GM12878 (cell line): Measurements from ENCODE around the gene NPRL2. TPM values are rescaled to one million over a fixed set of nuclear protein-coding genes. Genes with fewer than 3 reads are reported as not detected.
A peak's percentile ranks its signal among the peaks of the same experiment; 100 is the strongest.

Experiments used
- ATAC-seq: fragments of 200-7000 bp; cut with Tn5 transposase; 3 replicates; pipeline ENCODE4 v1.9.1; 2020; ENCODE audit warnings: mild to moderate bottlenecking, moderate library complexity
- BruUV-seq: library from RNA; stranded (reverse); fragments of 400-500 nt; replicated peaks from 2 replicates; lab custom pipeline; 2021; lab: Mats Ljungman, UMichigan
- CTCF ChIA-PET: fragments of 300-600 bp; sonication (Branson Sonifier 250); formaldehyde crosslinking; extraction: SDS; loops from one replicate; lab custom pipeline; 2021; ENCODE audit warnings: inconsistent platforms; lab: Yijun Ruan, JAX
- POLR2A ChIA-PET: fragments of 350-600 bp; formaldehyde crosslinking; extraction: SDS; loops from one replicate; lab custom pipeline; 2021; ENCODE audit warnings: inconsistent platforms; lab: Charles Lee
- RAD21 ChIA-PET: fragments of 300-600 bp; sonication (Branson Sonifier 250); formaldehyde crosslinking; loops from one replicate; lab custom pipeline; 2023; ENCODE audit warnings: antibody characterized with exemption; ENCODE audit not compliant: unreplicated experiment; lab: Charles Lee
- SMC1A ChIA-PET: fragments of 300-600 bp; sonication (Branson Sonifier 250); formaldehyde crosslinking; loops from one replicate; lab custom pipeline; 2023; ENCODE audit not compliant: unreplicated experiment, uncharacterized antibody; lab: Charles Lee
- DNase-seq: peaks from one replicate; pipeline ENCODE4 v3.0.0-alpha.2; 2011; ENCODE audit warnings: low read depth, low spot score
- FAIRE-seq: peaks from 3 replicates; lab custom pipeline; 2011; peaks lifted over from hg19 to GRCh38; lab: Jason Lieb, UNC
- H2AFZ ChIP-seq: 2 replicates; pipeline ENCODE4 v1.6.0; 2011; ENCODE audit warnings: low read depth, low read length, control low read depth; ENCODE audit not compliant: control insufficient read depth
- H3K27ac ChIP-seq: 2 replicates; pipeline ENCODE4 v1.5.1; 2011; ENCODE audit warnings: control low read depth; ENCODE audit not compliant: control insufficient read depth, insufficient read depth
- H3K27me3 ChIP-seq, 2 experiments: replicated peaks in 1 of 2; 2 replicates each; pipeline versions ENCODE4 v1.6.0 to v1.6.1; 2011; ENCODE audit warnings: low read length in 1 of 2; ENCODE audit not compliant: control insufficient read depth in 2 of 2, insufficient read depth in 2 of 2
- H3K36me3 ChIP-seq, 2 experiments: 2 replicates each; pipeline ENCODE4 v1.5.1; 2011; ENCODE audit warnings: low read length in 1 of 2; ENCODE audit not compliant: control insufficient read depth in 2 of 2, insufficient read depth in 2 of 2
- H3K4me1 ChIP-seq: 2 replicates; pipeline ENCODE4 v1.6.1; 2011; ENCODE audit warnings: mild to moderate bottlenecking, low read length, moderate library complexity, mixed read lengths; ENCODE audit not compliant: control insufficient read depth, insufficient read depth
- H3K4me2 ChIP-seq: 2 replicates; pipeline ENCODE4 v1.6.0; 2011; ENCODE audit warnings: control low read depth; ENCODE audit not compliant: control insufficient read depth, insufficient read depth
- H3K4me3 ChIP-seq: fragments of 200-600 bp; sonication (generic); 2 replicates; pipeline ENCODE4 v1.5.1; 2016
- H3K79me2 ChIP-seq: 2 replicates; pipeline ENCODE4 v1.6.0; 2011; ENCODE audit warnings: low read length; ENCODE audit not compliant: control insufficient read depth, insufficient read depth
- H3K9ac ChIP-seq: 2 replicates; pipeline ENCODE4 v1.8.0; 2011; ENCODE audit warnings: low read length, control low read depth, mixed read lengths; ENCODE audit not compliant: control insufficient read depth, insufficient read depth
- H3K9me3 ChIP-seq: replicated peaks from 3 replicates; pipeline ENCODE4 v1.5.1; 2011; ENCODE audit warnings: mild to moderate bottlenecking, low read length; ENCODE audit not compliant: control insufficient read depth, insufficient read depth
- H4K20me1 ChIP-seq: 2 replicates; pipeline ENCODE4 v1.6.0; 2011; ENCODE audit not compliant: control insufficient read depth, insufficient read depth
- CREB1 ChIP-seq: IDR thresholded peaks from 2 replicates; pipeline ENCODE4 v1.6.1; 2012; ENCODE audit warnings: low read depth, mild to moderate bottlenecking, inconsistent platforms
- CTCF ChIP-seq, 3 experiments: IDR thresholded peaks in 2 of 3; conservative IDR thresholded peaks in 1 of 3; 2 replicates each; pipeline ENCODE4 v1.5.1; 2011; ENCODE audit warnings: low read depth in 3 of 3, low read length in 3 of 3, mild to moderate bottlenecking in 3 of 3, control low read depth in 2 of 3, moderate library complexity in 2 of 3, inconsistent platforms in 1 of 3, mixed read lengths in 1 of 3; ENCODE audit not compliant: control insufficient read depth in 2 of 3, insufficient read depth in 1 of 3; ENCODE audit errors: extremely low read depth in 1 of 3
- EED ChIP-seq: sonication (generic); IDR thresholded peaks from 2 replicates; pipeline ENCODE4 v1.6.1; 2016; ENCODE audit warnings: antibody characterized with exemption, low read depth
- WGBS: methylation state at CpG from one replicate; pipeline ENCODE4 v1.1.6; 2016; ENCODE audit warnings: low lambda C conversion rate; ENCODE audit not compliant: insufficient replicate concordance, insufficient coverage; ENCODE audit errors: missing lambda C conversion rate; 5-methylcytosine and 5-hydroxymethylcytosine counted together
- in situ Hi-C: fragments of 300-500 bp; cut with MboI; formaldehyde crosslinking; loops from 9 replicates; pipeline ENCODE4 v1.14.3; 2018; ENCODE audit warnings: mixed read lengths
- intact Hi-C: fragments of 100-400 bp; cut with micrococcal nuclease; formaldehyde crosslinking; loops from one replicate; pipeline ENCODE4 v1.14.2; 2022; ENCODE audit not compliant: unreplicated experiment
- polyA plus RNA-seq, 11 experiments: library from polyadenylated mRNA; depleted of rRNA in 4 of 11; unstranded in 6 of 11; stranded (reverse) in 5 of 11; fragments of >200 nt; fragmentation: Nextera tagmentation in 4 of 11; fragmentation: Illumina TruSeq in 1 of 11; extraction: Ambion mirVana in 4 of 11; extraction: Trizol in 1 of 11; gene quantifications; 1 replicate in 1 of 11; 2 replicates in 10 of 11; pipeline versions ENCODE4 v1.2.1 to v1.2.3, GENCODE V29; 2011 to 2016; ENCODE audit warnings: inconsistent platforms in 2 of 11, missing spikeins in 2 of 11, low read depth in 1 of 11
- total RNA-seq, 4 experiments: library from RNA; depleted of rRNA in 3 of 4; stranded (reverse); fragments of >200 nt in 3 of 4; fragmentation: Illumina TruSeq in 1 of 4; extraction: Trizol in 1 of 4; gene quantifications; 2 replicates each; pipeline versions ENCODE4 v1.2.1 to v1.2.3, GENCODE V29; 2013 to 2021

Gene NPRL2
- total and polyA plus RNA-seq, 10 of the 15 experiments (the other 5 are each of a cell fraction or from before 2014, with no cell fraction given) = 17.8 to 54.2 (median 32.9) TPM

- BruUV-seq = TSS peak; percentile 78
- POLR2A ChIA-PET = interaction anchor here (0.5 to 2.7 kb wide), 12 partner anchors 19 to 1378 kb away, joined by 3 to 30 read pairs (median 6); partner anchors contain the start of genes CYB561D2, NPRL2, RBM5 and TUSC2
- intact Hi-C loops = loop anchor here (5.0 kb wide), 1 partner anchor 39 kb away; no protein-coding TSS in a partner anchor
- no peaks in the 10 kb centered on the region for H3K27me3 ChIP-seq
- CTCF ChIA-PET = interaction anchor here (1.1 to 3.5 kb wide), 8 partner anchors 20 to 55 kb away, joined by 3 to 22 read pairs (median 6); partner anchors contain the start of gene TUSC2
- TF ChIP-seq CREB1 (no peak), EED (no peak; the same call in 1 of the 2 replicates), CTCF (IDR thresholded peaks at IDR 0.05 in 2 of 3, conservative IDR thresholded peaks at IDR 0.05 in 1 of 3; ENCODE audit: control insufficient read depth in 2 of 3, extremely low read depth in 1 of 3, insufficient read depth in 1 of 3, low read depth in 3 of 3, low read length in 3 of 3) (peak in 1 of 3 experiments; percentile 17; a peak in 1 of 6 replicates)
- TF ChIP-seq, all 136 proteins: peak for 1
- DNase-seq (no peak), ATAC-seq (no peak), FAIRE-seq (no peak)
- Histone ChIP-seq H3K36me3 (no peaks in the 10 kb centered on the region), H3K4me3 (peak overlapping the region; percentile 82), H3K79me2 (peaks cover 2% of the 10 kb centered on the region; the same call in 1 of the 2 replicates), H3K9me3 (no peaks in the 10 kb centered on the region), H3K4me2 (peak overlapping the region; percentile 98), H4K20me1 (no peaks in the 10 kb centered on the region), H3K9ac (peak overlapping the region; percentile 89), H3K4me1 (peaks cover 4% of the 10 kb centered on the region), H3K27ac (peak overlapping the region; percentile 83), H2AFZ (peak overlapping the region; percentile 100)
- 32% methylated on average over 9 of the region's 9 CpGs for WGBS
- in situ Hi-C loops = no loop called here
- ChIA-PET RAD21 (interaction anchor here (1.1 to 2.2 kb wide), 5 partner anchors 26 to 52 kb away, joined by 3 to 15 read pairs (median 5); partner anchors contain the start of genes CYB561D2, NPRL2 and TUSC2), SMC1A (interaction anchor here (0.8 to 2.3 kb wide), 2 partner anchors 39 to 52 kb away, joined by 3 to 9 read pairs; partner anchors contain the start of genes CYB561D2 and NPRL2)
Measured at GRCh38 chr3:50297896-50298725, 52.5 kb downstream of the NPRL2 start.
